PC-3 (cell line): ENCODE data around the gene EXD2.

Experiments
- EZH2 ChIP-seq: fragments of 300-600 bp; sonication (generic); IDR thresholded peaks from one replicate; pipeline ENCODE4 v1.6.1; 2017; ENCODE audit warnings: antibody characterized with exemption, mild to moderate bottlenecking, low read length; ENCODE audit not compliant: unreplicated experiment
- TF ChIP-seq, protein P1 (sequence below): fragments of 300-600 bp; sonication (generic); conservative IDR thresholded peaks from 2 replicates; pipeline ENCODE4 v1.5.1; 2017; ENCODE audit warnings: antibody characterized with exemption, low read depth, mild to moderate bottlenecking, low read length

GRCh38 chr14:69291891-69292561, 100.7 kb downstream of the EXD2 start:
- TF ChIP-seq, protein P1, sequence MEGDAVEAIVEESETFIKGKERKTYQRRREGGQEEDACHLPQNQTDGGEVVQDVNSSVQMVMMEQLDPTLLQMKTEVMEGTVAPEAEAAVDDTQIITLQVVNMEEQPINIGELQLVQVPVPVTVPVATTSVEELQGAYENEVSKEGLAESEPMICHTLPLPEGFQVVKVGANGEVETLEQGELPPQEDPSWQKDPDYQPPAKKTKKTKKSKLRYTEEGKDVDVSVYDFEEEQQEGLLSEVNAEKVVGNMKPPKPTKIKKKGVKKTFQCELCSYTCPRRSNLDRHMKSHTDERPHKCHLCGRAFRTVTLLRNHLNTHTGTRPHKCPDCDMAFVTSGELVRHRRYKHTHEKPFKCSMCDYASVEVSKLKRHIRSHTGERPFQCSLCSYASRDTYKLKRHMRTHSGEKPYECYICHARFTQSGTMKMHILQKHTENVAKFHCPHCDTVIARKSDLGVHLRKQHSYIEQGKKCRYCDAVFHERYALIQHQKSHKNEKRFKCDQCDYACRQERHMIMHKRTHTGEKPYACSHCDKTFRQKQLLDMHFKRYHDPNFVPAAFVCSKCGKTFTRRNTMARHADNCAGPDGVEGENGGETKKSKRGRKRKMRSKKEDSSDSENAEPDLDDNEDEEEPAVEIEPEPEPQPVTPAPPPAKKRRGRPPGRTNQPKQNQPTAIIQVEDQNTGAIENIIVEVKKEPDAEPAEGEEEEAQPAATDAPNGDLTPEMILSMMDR: no peak
- TF ChIP-seq EZH2: no peak
